ENCODE measurements around the gene PRCP.

DNA sequence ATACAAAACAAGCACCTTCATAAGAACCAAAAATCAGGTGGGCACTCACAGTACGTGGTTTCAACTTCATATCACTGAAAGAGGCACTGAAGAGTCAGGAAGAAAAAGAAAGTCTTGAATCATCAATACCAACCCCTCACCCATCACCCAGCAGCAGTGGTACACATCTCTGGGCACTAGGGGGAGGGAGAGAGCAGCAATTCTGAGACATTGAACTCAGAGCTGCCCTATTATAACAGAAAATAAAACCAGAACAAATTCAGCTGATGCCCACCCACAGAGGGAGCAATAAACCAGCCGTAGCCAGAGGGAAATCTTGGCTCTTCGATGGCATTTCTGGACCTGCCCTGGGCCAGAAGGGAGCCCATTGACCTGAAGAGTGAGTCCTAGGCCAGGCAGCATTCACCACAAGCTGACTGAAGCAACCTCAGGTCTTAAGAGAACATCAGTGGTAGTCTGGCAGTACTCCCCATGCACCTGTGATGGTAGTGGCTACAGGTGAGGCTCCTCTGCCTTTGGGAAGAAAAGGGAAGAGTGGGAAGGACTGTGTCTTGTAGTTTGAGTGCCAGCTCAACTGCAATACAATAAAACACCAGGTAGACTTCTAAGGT is 124.4 kb downstream of the PRCP start:
- TF ChIP-seq POLR2A (IDR thresholded peaks at IDR 0.05; ENCODE audit: low read length) (no peak), GATA1 (IDR thresholded peaks at IDR 0.05; ENCODE audit: low read depth, low read length) (no peak)
